Measurements from ENCODE around the gene CCBE1. TPM values are rescaled to one million over a fixed set of nuclear protein-coding genes. Genes with fewer than 3 reads are reported as not detected.

The CCBE1 gene
- polyA plus RNA-seq, 1 of the 3 experiments (the other 2 are of a cell fraction) = 5.0 TPM

- TF ChIP-seq, protein P1, sequence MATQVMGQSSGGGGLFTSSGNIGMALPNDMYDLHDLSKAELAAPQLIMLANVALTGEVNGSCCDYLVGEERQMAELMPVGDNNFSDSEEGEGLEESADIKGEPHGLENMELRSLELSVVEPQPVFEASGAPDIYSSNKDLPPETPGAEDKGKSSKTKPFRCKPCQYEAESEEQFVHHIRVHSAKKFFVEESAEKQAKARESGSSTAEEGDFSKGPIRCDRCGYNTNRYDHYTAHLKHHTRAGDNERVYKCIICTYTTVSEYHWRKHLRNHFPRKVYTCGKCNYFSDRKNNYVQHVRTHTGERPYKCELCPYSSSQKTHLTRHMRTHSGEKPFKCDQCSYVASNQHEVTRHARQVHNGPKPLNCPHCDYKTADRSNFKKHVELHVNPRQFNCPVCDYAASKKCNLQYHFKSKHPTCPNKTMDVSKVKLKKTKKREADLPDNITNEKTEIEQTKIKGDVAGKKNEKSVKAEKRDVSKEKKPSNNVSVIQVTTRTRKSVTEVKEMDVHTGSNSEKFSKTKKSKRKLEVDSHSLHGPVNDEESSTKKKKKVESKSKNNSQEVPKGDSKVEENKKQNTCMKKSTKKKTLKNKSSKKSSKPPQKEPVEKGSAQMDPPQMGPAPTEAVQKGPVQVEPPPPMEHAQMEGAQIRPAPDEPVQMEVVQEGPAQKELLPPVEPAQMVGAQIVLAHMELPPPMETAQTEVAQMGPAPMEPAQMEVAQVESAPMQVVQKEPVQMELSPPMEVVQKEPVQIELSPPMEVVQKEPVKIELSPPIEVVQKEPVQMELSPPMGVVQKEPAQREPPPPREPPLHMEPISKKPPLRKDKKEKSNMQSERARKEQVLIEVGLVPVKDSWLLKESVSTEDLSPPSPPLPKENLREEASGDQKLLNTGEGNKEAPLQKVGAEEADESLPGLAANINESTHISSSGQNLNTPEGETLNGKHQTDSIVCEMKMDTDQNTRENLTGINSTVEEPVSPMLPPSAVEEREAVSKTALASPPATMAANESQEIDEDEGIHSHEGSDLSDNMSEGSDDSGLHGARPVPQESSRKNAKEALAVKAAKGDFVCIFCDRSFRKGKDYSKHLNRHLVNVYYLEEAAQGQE (IDR thresholded peaks at IDR 0.05; ENCODE audit: low read depth, low read length) = no peak
- TF ChIP-seq RFX5 (IDR thresholded peaks at IDR 0.05; ENCODE audit: low read length) = no peak
These were observed 11.0 kb downstream of the CCBE1 start (continued) for GRCh38 chr18:59686260-59686659.

- no peak for DNase-seq
These were observed 11.7 kb downstream of the CCBE1 start for GRCh38 chr18:59685501-59685900.

DNA sequence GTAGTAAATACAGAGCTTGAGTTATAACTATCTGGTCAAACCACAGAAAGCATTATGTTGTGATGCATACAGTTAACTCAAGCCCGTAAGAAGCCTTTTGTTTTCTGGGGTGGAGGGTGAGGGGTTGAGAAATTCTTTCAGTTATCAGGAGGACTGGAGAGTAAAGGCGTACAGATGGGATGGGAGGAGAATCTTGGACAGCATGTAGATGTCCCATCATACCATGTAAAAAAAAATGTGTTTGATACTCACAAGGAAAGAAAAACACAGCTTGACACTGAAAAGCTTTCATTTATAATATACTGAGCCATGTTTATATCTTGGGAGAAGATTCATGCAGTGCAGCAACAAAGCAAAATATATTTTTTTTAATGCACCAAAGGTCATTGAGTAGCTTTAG, 12.4 kb downstream of the CCBE1 start:
- Histone ChIP-seq H3K9me3 (no peaks in the 10 kb centered on the region), H3K9me2 (no peaks in the 10 kb centered on the region), H4K20me1 (ENCODE audit: insufficient read depth) (no peaks in the 10 kb centered on the region), H3K79me2 (ENCODE audit: insufficient read depth) (peaks cover 8% of the 10 kb centered on the region; the same call in 1 of the 2 replicates), H3K4me2 (no peak overlapping the region), H3K4me3 (ENCODE audit: low read depth in 2 of 2, low read length in 1 of 2) (no peak overlapping the region), H3K9ac (no peak overlapping the region), H3K27ac (ENCODE audit: low read depth in 2 of 2, low read length in 1 of 2) (no peak overlapping the region), H3K4me1 (ENCODE audit: control insufficient read depth in 1 of 2, insufficient read depth in 2 of 2, low read depth in 1 of 2, low read length in 1 of 2) (no peaks in the 10 kb centered on the region), H3K27me3 (ENCODE audit: insufficient read depth) (no peaks in the 10 kb centered on the region), H2AFZ (ENCODE audit: low read depth) (no peak overlapping the region), H3F3A (replicated peaks; ENCODE audit: insufficient read depth) (no peaks in the 10 kb centered on the region), H3K36me3 (replicated peaks in 1 of 2; ENCODE audit: control insufficient read depth in 1 of 2, insufficient read depth in 2 of 2, low read length in 1 of 2) (no peaks in the 10 kb centered on the region)
- ChIA-PET CTCF (interaction anchor here (0.8 kb wide), 1 partner anchor 12 kb away, joined by 5 read pairs; the partner anchor contains the start of gene CCBE1), POLR2A (no interaction called here)
- TF ChIP-seq EZH2phosphoT487 (IDR thresholded peaks at IDR 0.05; ENCODE audit: borderline replicate concordance, low read depth) (no peak), RFX5 (IDR thresholded peaks at IDR 0.05; ENCODE audit: low read length) (no peak), USF1 (IDR thresholded peaks at IDR 0.05; ENCODE audit: borderline replicate concordance, low read depth) (no peak), EP300 (IDR thresholded peaks at IDR 0.05; ENCODE audit: borderline replicate concordance in 1 of 2, low read depth in 1 of 2, low read length in 1 of 2) (no peak), TCF12 (IDR thresholded peaks at IDR 0.05) (no peak), CHD2 (IDR thresholded peaks at IDR 0.05; ENCODE audit: low read length, partially characterized antibody) (no peak), SMC3 (IDR thresholded peaks at IDR 0.05; ENCODE audit: low read depth, low read length) (no peak), SIN3A (IDR thresholded peaks at IDR 0.05; ENCODE audit: borderline replicate concordance, low read depth, low read length) (no peak), NRF1 (IDR thresholded peaks at IDR 0.05; ENCODE audit: low read depth, low read length) (no peak)
- TF ChIP-seq, protein P1 (IDR thresholded peaks at IDR 0.05; ENCODE audit: low read depth, low read length) = no peak
- WGBS (ENCODE audit: low lambda C conversion rate) = 92% methylated on average over 2 of the region's 2 CpGs
- no peak for DNase-seq

More at GRCh38 chr18:59685501-59685900, 11.7 kb downstream of the CCBE1 start:
- no peak overlapping the region for H2AFZ ChIP-seq (ENCODE audit: low read depth)
- H3K9me3 ChIP-seq = no peaks in the 10 kb centered on the region
- H3K79me2 ChIP-seq (ENCODE audit: insufficient read depth) = peaks cover 8% of the 10 kb centered on the region; the same call in 1 of the 2 replicates
- no peak overlapping the region for H3K4me2 ChIP-seq
- H3K9me2 ChIP-seq = no peaks in the 10 kb centered on the region
- H3K9ac ChIP-seq = no peak overlapping the region
- ChIA-PET CTCF (no interaction called here), POLR2A (no interaction called here)
- H3F3A ChIP-seq (replicated peaks; ENCODE audit: insufficient read depth) = peaks cover under 1% of the 10 kb centered on the region
- no peaks in the 10 kb centered on the region for H3K27me3 ChIP-seq (ENCODE audit: insufficient read depth)
- peaks cover 0 to 6% of the 10 kb centered on the region in 2 experiments; a peak in 1 of 4 replicates for H3K4me1 ChIP-seq (ENCODE audit: control insufficient read depth in 1 of 2, insufficient read depth in 2 of 2, low read depth in 1 of 2, low read length in 1 of 2)
- no peak for TF ChIP-seq GABPA (IDR thresholded peaks at IDR 0.05; ENCODE audit: low read depth)
- TF ChIP-seq PBX3 (IDR thresholded peaks at IDR 0.05) = no peak
- WGBS (ENCODE audit: low lambda C conversion rate) = 93% methylated on average over 4 of the region's 4 CpGs
- no peak overlapping the region for H3K4me3 ChIP-seq (ENCODE audit: low read depth in 2 of 2, low read length in 1 of 2)
- no peaks in the 10 kb centered on the region for H4K20me1 ChIP-seq (ENCODE audit: insufficient read depth)
- H3K36me3 ChIP-seq (replicated peaks in 1 of 2; ENCODE audit: control insufficient read depth in 1 of 2, insufficient read depth in 2 of 2, low read length in 1 of 2) = no peaks in the 10 kb centered on the region
- no peak overlapping the region for H3K27ac ChIP-seq (ENCODE audit: low read depth in 2 of 2, low read length in 1 of 2)
